ENCODE results near the gene TGM2.
A peak's percentile ranks its signal among the peaks of the same experiment; 100 is the strongest.

- TF ChIP-seq EZH2 (IDR thresholded peaks at IDR 0.05; ENCODE audit: borderline replicate concordance, low read depth, low read length, severe bottlenecking) (no peak), CTCF (IDR thresholded peaks at IDR 0.05; ENCODE audit: extremely low read depth in 1 of 2, insufficient read depth in 1 of 2, low read depth in 1 of 2, low read length in 2 of 2) (no peak), GATA2 (IDR thresholded peaks at IDR 0.05; ENCODE audit: insufficient read depth, insufficient read length, low read depth, low read length) (no peak), POLR2A (IDR thresholded peaks at IDR 0.05; ENCODE audit: low read depth, low read length) (peak; percentile 78), POLR2AphosphoS5 (IDR thresholded peaks at IDR 0.05; ENCODE audit: insufficient read depth, low read depth, low read length) (peak; percentile 46)
These were observed 17.9 kb downstream of the TGM2 start for GRCh38 chr20:38147163-38147562.
